Neutrophil (primary cell): ENCODE measurements around the gene KISS1.
A peak's percentile ranks its signal among the peaks of the same experiment; 100 is the strongest.

Experiments
- H3K27ac ChIP-seq: fragments of 200-600 bp; sonication (generic); 2 replicates; pipeline ENCODE4 v1.5.1; 2016; ENCODE audit warnings: mild to moderate bottlenecking, moderate library complexity
- H3K27me3 ChIP-seq: fragments of 200-600 bp; sonication (generic); 2 replicates; pipeline ENCODE4 v1.6.0; 2016; ENCODE audit warnings: mild to moderate bottlenecking
- H3K36me3 ChIP-seq: fragments of 200-600 bp; sonication (generic); 2 replicates; pipeline ENCODE4 v1.5.1; 2017
- H3K4me1 ChIP-seq, 2 experiments: fragments of 200-600 bp in 1 of 2; sonication (generic) in 1 of 2; 1 replicate in 1 of 2; 2 replicates in 1 of 2; pipeline versions ENCODE4 v1.5.1 to v1.6.1; 2013 to 2016; ENCODE audit warnings: low read depth in 1 of 2, low read length in 1 of 2, mild to moderate bottlenecking in 1 of 2, moderate library complexity in 1 of 2; ENCODE audit not compliant: control insufficient read depth in 1 of 2, insufficient read depth in 1 of 2
- H3K4me3 ChIP-seq, 2 experiments: fragments of 200-600 bp in 1 of 2; sonication (generic) in 1 of 2; 1 replicate in 1 of 2; 2 replicates in 1 of 2; pipeline ENCODE4 v1.5.1; 2013 to 2016; ENCODE audit warnings: low read depth in 1 of 2, low read length in 1 of 2, mild to moderate bottlenecking in 1 of 2, moderate library complexity in 1 of 2
- H3K9me3 ChIP-seq: fragments of 200-600 bp; sonication (generic); 2 replicates; pipeline ENCODE4 v1.5.1; 2016
- CTCF ChIP-seq: fragments of 200-600 bp; sonication (generic); IDR thresholded peaks from 2 replicates; pipeline ENCODE4 v1.5.1; 2016; ENCODE audit warnings: antibody characterized with exemption

The KISS1 gene

GRCh38 chr1:204152310-204153044 lies 43.8 kb downstream of the KISS1 start:
- H3K4me3 ChIP-seq: peak overlapping the region in 1 of 2 experiments; percentile 30
- H3K9me3 ChIP-seq: no peaks in the 10 kb centered on the region
- H3K36me3 ChIP-seq: no peaks in the 10 kb centered on the region
- TF ChIP-seq CTCF: no peak
- H3K27me3 ChIP-seq: peaks cover 77% of the 10 kb centered on the region
- no peak overlapping the region for H3K27ac ChIP-seq
- peaks cover 0 to 13% of the 10 kb centered on the region in 2 experiments for H3K4me1 ChIP-seq

GRCh38 chr1:204151552-204152309 lies 44.6 kb downstream of the KISS1 start, which contains the start of gene ETNK2:
Gene ETNK2 (minus strand): TSS chr1:204152044. CDS start chr1:204151852, 192 bp downstream.
- peaks cover 75% of the 10 kb centered on the region for H3K27me3 ChIP-seq

GRCh38 chr1:204150702-204151551 lies 45.4 kb downstream of the KISS1 start:
- Histone ChIP-seq H3K36me3 (no peaks in the 10 kb centered on the region), H3K4me1 (peaks cover 0 to 13% of the 10 kb centered on the region in 2 experiments), H3K4me3 (peak overlapping the region in 1 of 2 experiments; percentile 19), H3K27me3 (peaks cover 75% of the 10 kb centered on the region), H3K9me3 (no peaks in the 10 kb centered on the region), H3K27ac (no peak overlapping the region)
- TF ChIP-seq CTCF: no peak

More at GRCh38 chr1:204151552-204152309, 44.6 kb downstream of the KISS1 start, which contains the start of gene ETNK2:
- H3K27ac ChIP-seq: no peak within 1 kb of the TSS
- TF ChIP-seq CTCF: no peak
- no peaks in the 10 kb centered on the region for H3K36me3 ChIP-seq
- peaks cover 0 to 13% of the 10 kb centered on the region in 2 experiments for H3K4me1 ChIP-seq
- H3K9me3 ChIP-seq: no peaks in the 10 kb centered on the region
- peak within 1 kb of the TSS in 1 of 2 experiments; percentile 30 for H3K4me3 ChIP-seq

GRCh38 chr1:204149635-204150565 lies 46.4 kb downstream of the KISS1 start:
- no peak overlapping the region for H3K4me3 ChIP-seq
- no peaks in the 10 kb centered on the region for H3K9me3 ChIP-seq
- TF ChIP-seq CTCF: no peak
- H3K27me3 ChIP-seq: peaks cover 75% of the 10 kb centered on the region
- H3K27ac ChIP-seq: no peak overlapping the region
- H3K4me1 ChIP-seq: peaks cover 0 to 13% of the 10 kb centered on the region in 2 experiments
- H3K36me3 ChIP-seq: no peaks in the 10 kb centered on the region
